Measurements from ENCODE around the gene STKLD1.
"Not testable (repeated sequence)": the region's sequence is repeated elsewhere in the genome, so short reads cannot be mapped to it uniquely, and the experiment has no call there.

The STKLD1 gene

DNA sequence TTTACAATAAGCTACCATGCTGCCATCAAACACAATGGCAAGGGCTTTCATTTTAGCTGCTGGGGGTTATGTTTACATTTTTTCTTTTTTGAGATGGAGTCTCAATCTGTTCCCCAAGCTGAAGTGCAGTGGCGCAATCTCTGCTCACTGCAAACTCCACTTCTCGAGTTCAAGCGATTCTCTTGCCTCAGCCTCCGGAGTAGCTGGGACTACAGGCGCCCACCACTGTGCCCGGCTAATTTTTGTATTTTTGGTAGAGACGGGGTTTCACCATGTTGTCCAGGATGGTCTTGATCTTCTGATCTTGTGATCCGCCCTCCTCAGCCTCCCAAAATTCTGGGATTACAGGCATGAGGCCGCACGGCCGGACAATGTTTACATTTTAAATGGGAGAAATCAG, 41.3 kb upstream of the STKLD1 start:
- DNase-seq (ENCODE audit: low read depth) = not testable (repeated sequence)

GRCh38 chr9:133335924-133336811, 40.0 kb upstream of the STKLD1 start, which contains the start of gene SURF6:
SURF6 (minus strand) TSS chr9:133336188; CDS start chr9:133336132, 56 bp downstream.
- DNase-seq (ENCODE audit: low read depth) = peak; percentile 98
- peaks cover 10% of the 10 kb centered on the region for H3K4me1 ChIP-seq (ENCODE audit: control insufficient read depth, insufficient read depth, low read length)
- peak within 1 kb of the TSS; percentile 95 for H3K4me3 ChIP-seq (ENCODE audit: low read length)
- no peaks in the 10 kb centered on the region for H3K27me3 ChIP-seq (replicated peaks; ENCODE audit: control insufficient read depth, insufficient read depth, low read length)
- peaks cover 53% of the 10 kb centered on the region for H3K36me3 ChIP-seq (ENCODE audit: control insufficient read depth, insufficient read depth, low read length, severe bottlenecking)
- no peaks in the 10 kb centered on the region for H3K9me3 ChIP-seq (ENCODE audit: control insufficient read depth, low read length)
- H3K9ac ChIP-seq (ENCODE audit: low read length) = peak within 1 kb of the TSS; percentile 95

More for the DNA sequence above, 41.3 kb upstream of the STKLD1 start:
- peak overlapping the region; percentile 95 for H3K4me3 ChIP-seq (ENCODE audit: low read length)
- peak overlapping the region; percentile 95 for H3K9ac ChIP-seq (ENCODE audit: low read length)
- not testable (repeated sequence) for H3K27me3 ChIP-seq (replicated peaks; ENCODE audit: control insufficient read depth, insufficient read depth, low read length); H3K9me3 ChIP-seq (ENCODE audit: control insufficient read depth, low read length)
- peaks cover 10% of the 10 kb centered on the region for H3K4me1 ChIP-seq (ENCODE audit: control insufficient read depth, insufficient read depth, low read length)
- H3K36me3 ChIP-seq (ENCODE audit: control insufficient read depth, insufficient read depth, low read length, severe bottlenecking) = peaks cover 53% of the 10 kb centered on the region

GRCh38 chr9:133339641-133340040, 36.5 kb upstream of the STKLD1 start:
- Histone ChIP-seq H3K36me3 (ENCODE audit: control insufficient read depth, insufficient read depth, low read length, severe bottlenecking) (peaks cover 55% of the 10 kb centered on the region), H3K4me1 (ENCODE audit: control insufficient read depth, insufficient read depth, low read length) (peaks cover 7% of the 10 kb centered on the region), H3K4me3 (ENCODE audit: low read length) (no peak overlapping the region), H3K27me3 (replicated peaks; ENCODE audit: control insufficient read depth, insufficient read depth, low read length) (no peaks in the 10 kb centered on the region), H3K9me3 (ENCODE audit: control insufficient read depth, low read length) (no peaks in the 10 kb centered on the region), H3K9ac (ENCODE audit: low read length) (no peak overlapping the region)
- no peak for DNase-seq (ENCODE audit: low read depth)

GRCh38 chr9:133340256-133340655, 35.9 kb upstream of the STKLD1 start:
- Histone ChIP-seq H3K4me1 (ENCODE audit: control insufficient read depth, insufficient read depth, low read length) (peaks cover 4% of the 10 kb centered on the region), H3K27me3 (replicated peaks; ENCODE audit: control insufficient read depth, insufficient read depth, low read length) (no peaks in the 10 kb centered on the region), H3K36me3 (ENCODE audit: control insufficient read depth, insufficient read depth, low read length, severe bottlenecking) (peaks cover 58% of the 10 kb centered on the region), H3K9ac (ENCODE audit: low read length) (no peak overlapping the region), H3K9me3 (ENCODE audit: control insufficient read depth, low read length) (no peaks in the 10 kb centered on the region), H3K4me3 (ENCODE audit: low read length) (no peak overlapping the region)
- no peak for DNase-seq (ENCODE audit: low read depth)

GRCh38 chr9:133340916-133341315, 35.2 kb upstream of the STKLD1 start:
- H3K4me3 ChIP-seq (ENCODE audit: low read length) = no peak overlapping the region
- H3K9ac ChIP-seq (ENCODE audit: low read length) = no peak overlapping the region
- peaks cover 4% of the 10 kb centered on the region for H3K4me1 ChIP-seq (ENCODE audit: control insufficient read depth, insufficient read depth, low read length)
- H3K27me3 ChIP-seq (replicated peaks; ENCODE audit: control insufficient read depth, insufficient read depth, low read length) = no peaks in the 10 kb centered on the region
- DNase-seq (ENCODE audit: low read depth) = no peak
- peaks cover 58% of the 10 kb centered on the region for H3K36me3 ChIP-seq (ENCODE audit: control insufficient read depth, insufficient read depth, low read length, severe bottlenecking)
- no peaks in the 10 kb centered on the region for H3K9me3 ChIP-seq (ENCODE audit: control insufficient read depth, low read length)

DNA sequence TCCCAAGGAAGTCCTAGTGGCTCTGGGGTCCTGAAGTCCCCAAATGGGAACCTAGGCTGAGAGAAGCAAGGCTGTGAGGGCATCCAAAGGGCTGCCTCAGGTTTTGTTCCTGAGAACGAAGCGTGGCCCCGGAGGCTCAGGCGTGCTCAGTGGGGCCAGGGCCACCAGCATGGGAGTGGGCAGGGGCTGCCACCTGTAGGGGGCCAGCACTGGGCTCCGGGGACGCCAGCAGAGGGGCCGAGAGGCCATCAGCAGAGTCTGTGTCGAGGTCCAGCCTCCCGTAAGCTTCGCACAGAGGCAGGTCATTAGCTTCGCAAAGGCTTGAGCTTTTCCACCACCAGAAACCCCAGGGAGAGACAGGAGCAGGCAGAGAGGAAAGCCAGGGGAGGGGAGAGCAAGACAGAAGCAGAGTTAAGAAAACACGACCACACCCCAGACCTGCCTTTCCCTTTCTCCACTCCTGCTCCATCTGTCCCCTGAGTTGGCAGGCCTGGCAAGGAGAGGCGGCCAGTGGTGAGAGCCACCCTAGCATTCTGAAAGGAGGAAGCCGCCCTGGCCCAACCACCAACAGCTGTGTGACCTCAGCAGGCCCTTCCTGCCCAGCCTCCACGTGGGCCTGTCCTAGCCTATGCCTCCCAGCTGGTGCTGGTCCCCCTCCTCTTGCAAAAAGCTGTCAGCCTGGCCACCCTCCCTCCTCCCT, 34.6 kb upstream of the STKLD1 start:
- H3K9ac ChIP-seq (ENCODE audit: low read length) = no peak overlapping the region
- no peak for DNase-seq (ENCODE audit: low read depth)
- no peak overlapping the region for H3K4me3 ChIP-seq (ENCODE audit: low read length)
- no peaks in the 10 kb centered on the region for H3K27me3 ChIP-seq (replicated peaks; ENCODE audit: control insufficient read depth, insufficient read depth, low read length)
- H3K36me3 ChIP-seq (ENCODE audit: control insufficient read depth, insufficient read depth, low read length, severe bottlenecking) = peaks cover 58% of the 10 kb centered on the region
- H3K9me3 ChIP-seq (ENCODE audit: control insufficient read depth, low read length) = no peaks in the 10 kb centered on the region
- peaks cover 6% of the 10 kb centered on the region for H3K4me1 ChIP-seq (ENCODE audit: control insufficient read depth, insufficient read depth, low read length)

DNA sequence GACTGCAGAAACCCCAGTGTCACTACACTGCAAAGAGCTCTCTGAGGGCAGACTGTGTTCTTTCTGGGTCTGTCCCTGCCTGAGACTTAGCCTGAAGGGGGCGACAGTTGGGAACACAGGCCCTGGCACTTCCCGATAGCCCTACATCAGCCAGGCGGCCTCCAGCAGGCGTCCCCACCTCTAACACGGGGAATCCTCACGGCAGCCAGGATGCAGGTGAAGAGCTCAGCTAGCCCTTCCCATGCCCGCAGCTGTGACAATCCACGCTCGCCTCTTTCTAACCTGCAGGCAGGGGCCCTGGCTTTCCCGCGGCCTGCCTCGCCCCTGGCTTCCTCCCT, 34.1 kb upstream of the STKLD1 start:
- peaks cover 58% of the 10 kb centered on the region for H3K36me3 ChIP-seq (ENCODE audit: control insufficient read depth, insufficient read depth, low read length, severe bottlenecking)
- no peak for DNase-seq (ENCODE audit: low read depth)
- no peaks in the 10 kb centered on the region for H3K9me3 ChIP-seq (ENCODE audit: control insufficient read depth, low read length)

DNA sequence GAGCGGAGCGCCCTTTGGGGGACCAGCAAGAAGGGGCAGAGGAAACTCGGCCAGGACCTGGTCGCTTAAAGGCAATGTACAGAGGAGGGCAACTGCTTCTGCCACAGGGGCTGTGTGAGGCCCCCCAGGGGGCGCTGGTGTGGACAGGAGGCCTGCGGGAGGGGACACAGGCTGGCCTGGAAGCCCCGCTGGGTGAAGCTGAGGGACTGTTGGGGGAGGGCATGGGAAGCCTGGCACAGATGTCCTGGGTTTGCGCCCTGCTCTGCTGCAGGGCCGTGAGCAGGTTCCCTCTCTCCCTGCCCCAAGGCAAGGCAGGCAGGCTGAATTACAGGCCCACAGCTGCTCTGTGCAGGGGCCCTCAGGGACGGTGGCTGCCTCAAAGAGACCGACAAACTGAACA, 33.6 kb upstream of the STKLD1 start:
- Histone ChIP-seq H3K4me1 (ENCODE audit: control insufficient read depth, insufficient read depth, low read length) (peaks cover 10% of the 10 kb centered on the region), H3K4me3 (ENCODE audit: low read length) (no peak overlapping the region), H3K9me3 (ENCODE audit: control insufficient read depth, low read length) (no peaks in the 10 kb centered on the region), H3K36me3 (ENCODE audit: control insufficient read depth, insufficient read depth, low read length, severe bottlenecking) (peaks cover 58% of the 10 kb centered on the region), H3K9ac (ENCODE audit: low read length) (no peak overlapping the region), H3K27me3 (replicated peaks; ENCODE audit: control insufficient read depth, insufficient read depth, low read length) (no peaks in the 10 kb centered on the region)
- DNase-seq (ENCODE audit: low read depth) = no peak

More for the DNA sequence above, 34.1 kb upstream of the STKLD1 start:
- H3K27me3 ChIP-seq (replicated peaks; ENCODE audit: control insufficient read depth, insufficient read depth, low read length) = no peaks in the 10 kb centered on the region
- H3K4me1 ChIP-seq (ENCODE audit: control insufficient read depth, insufficient read depth, low read length) = peaks cover 10% of the 10 kb centered on the region
- no peak overlapping the region for H3K9ac ChIP-seq (ENCODE audit: low read length)
- H3K4me3 ChIP-seq (ENCODE audit: low read length) = no peak overlapping the region

DNA sequence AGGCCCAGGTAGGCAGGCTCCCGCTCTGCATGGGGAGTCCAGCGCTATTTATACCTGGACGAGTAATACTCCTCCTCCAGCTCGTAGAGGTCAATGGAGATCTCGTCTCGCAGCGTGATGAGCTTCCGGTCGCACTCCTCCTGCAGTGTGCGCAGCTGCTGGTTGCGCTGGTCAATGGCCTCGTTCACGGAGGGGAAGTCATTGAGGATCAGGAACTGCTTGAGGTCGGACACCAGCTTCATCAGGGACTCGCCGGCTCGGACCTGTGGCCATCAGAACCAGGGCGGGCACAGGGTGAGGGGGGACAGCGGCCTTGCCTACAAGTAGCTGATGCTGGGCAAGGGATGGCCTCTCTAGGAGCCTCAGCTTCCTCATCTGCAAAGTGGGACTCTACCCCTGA, 32.1 kb upstream of the STKLD1 start:
- DNase-seq (ENCODE audit: low read depth) = no peak
- H3K9me3 ChIP-seq (ENCODE audit: control insufficient read depth, low read length) = no peaks in the 10 kb centered on the region
- H3K4me1 ChIP-seq (ENCODE audit: control insufficient read depth, insufficient read depth, low read length) = peaks cover 12% of the 10 kb centered on the region
- H3K27me3 ChIP-seq (replicated peaks; ENCODE audit: control insufficient read depth, insufficient read depth, low read length) = no peaks in the 10 kb centered on the region
- H3K36me3 ChIP-seq (ENCODE audit: control insufficient read depth, insufficient read depth, low read length, severe bottlenecking) = peaks cover 55% of the 10 kb centered on the region
- H3K4me3 ChIP-seq (ENCODE audit: low read length) = no peak overlapping the region
- H3K9ac ChIP-seq (ENCODE audit: low read length) = no peak overlapping the region

- Histone ChIP-seq H3K9me3 (ENCODE audit: control insufficient read depth, low read length) (no peaks in the 10 kb centered on the region), H3K9ac (ENCODE audit: low read length) (no peak overlapping the region), H3K27me3 (replicated peaks; ENCODE audit: control insufficient read depth, insufficient read depth, low read length) (no peaks in the 10 kb centered on the region), H3K4me3 (ENCODE audit: low read length) (no peak overlapping the region), H3K36me3 (ENCODE audit: control insufficient read depth, insufficient read depth, low read length, severe bottlenecking) (peaks cover 58% of the 10 kb centered on the region), H3K4me1 (ENCODE audit: control insufficient read depth, insufficient read depth, low read length) (peaks cover 21% of the 10 kb centered on the region)
- no peak for DNase-seq (ENCODE audit: low read depth)
Observed at GRCh38 chr9:133344979-133345378, 31.2 kb upstream of the STKLD1 start.

GRCh38 chr9:133345596-133345995, 30.6 kb upstream of the STKLD1 start:
- Histone ChIP-seq H3K4me3 (ENCODE audit: low read length) (no peak overlapping the region), H3K4me1 (ENCODE audit: control insufficient read depth, insufficient read depth, low read length) (peaks cover 26% of the 10 kb centered on the region), H3K9ac (ENCODE audit: low read length) (peak overlapping the region; percentile 99), H3K36me3 (ENCODE audit: control insufficient read depth, insufficient read depth, low read length, severe bottlenecking) (peaks cover 58% of the 10 kb centered on the region), H3K9me3 (ENCODE audit: control insufficient read depth, low read length) (no peaks in the 10 kb centered on the region), H3K27me3 (replicated peaks; ENCODE audit: control insufficient read depth, insufficient read depth, low read length) (no peaks in the 10 kb centered on the region)
- DNase-seq (ENCODE audit: low read depth) = no peak

Data from adipocyte (in vitro differentiated cells).